CD4-positive, alpha-beta T cell treated with Interleukin-6 at 100 ng/mL for 8 hours (primary cell): ENCODE measurements around the gene ARL6.

Source experiments
- DNase-seq: peaks from one replicate; pipeline ENCODE4 v3.0.0-alpha.2; 2020; ENCODE audit warnings: mixed read lengths, low spot score

ARL6 gene, protein sequence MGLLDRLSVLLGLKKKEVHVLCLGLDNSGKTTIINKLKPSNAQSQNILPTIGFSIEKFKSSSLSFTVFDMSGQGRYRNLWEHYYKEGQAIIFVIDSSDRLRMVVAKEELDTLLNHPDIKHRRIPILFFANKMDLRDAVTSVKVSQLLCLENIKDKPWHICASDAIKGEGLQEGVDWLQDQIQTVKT

GRCh38 chr3:97764407-97765238 is at the start of gene ARL6:
Gene ARL6 (plus strand): TSS chr3:97764758. CDS start chr3:97768108, 3,350 bp downstream.
- DNase-seq = peak; percentile 64

- peak; percentile 59 for DNase-seq
Observed at GRCh38 chr3:97719156-97719821, 45.3 kb upstream of the ARL6 start.

DNA sequence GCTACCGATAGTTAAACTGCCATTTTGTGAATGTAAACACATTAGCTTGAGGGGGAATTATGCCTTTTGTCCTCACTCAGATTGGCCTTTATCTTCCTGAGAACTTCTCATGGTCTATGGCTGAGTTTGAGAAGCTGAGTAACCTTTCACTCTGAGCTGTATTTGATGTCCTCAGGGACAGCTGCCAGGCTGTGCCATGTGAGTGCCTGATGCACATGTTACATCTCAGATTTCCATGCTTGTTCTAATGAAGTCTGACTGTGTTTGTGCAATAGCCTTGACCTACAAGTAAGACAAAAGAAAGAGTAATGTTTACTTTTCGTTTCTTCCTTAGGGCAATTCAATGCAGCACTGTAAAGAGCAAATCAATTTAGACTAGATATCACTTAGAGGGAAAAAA is 44.1 kb upstream of the ARL6 start:
- DNase-seq = no peak

- DNase-seq = no peak
Observed at GRCh38 chr3:97721446-97721845, 43.1 kb upstream of the ARL6 start.

- no peak for DNase-seq
Observed at GRCh38 chr3:97736928-97737327, 27.6 kb upstream of the ARL6 start.

- DNase-seq = no peak
Observed at GRCh38 chr3:97738761-97739160, 25.8 kb upstream of the ARL6 start.

DNA sequence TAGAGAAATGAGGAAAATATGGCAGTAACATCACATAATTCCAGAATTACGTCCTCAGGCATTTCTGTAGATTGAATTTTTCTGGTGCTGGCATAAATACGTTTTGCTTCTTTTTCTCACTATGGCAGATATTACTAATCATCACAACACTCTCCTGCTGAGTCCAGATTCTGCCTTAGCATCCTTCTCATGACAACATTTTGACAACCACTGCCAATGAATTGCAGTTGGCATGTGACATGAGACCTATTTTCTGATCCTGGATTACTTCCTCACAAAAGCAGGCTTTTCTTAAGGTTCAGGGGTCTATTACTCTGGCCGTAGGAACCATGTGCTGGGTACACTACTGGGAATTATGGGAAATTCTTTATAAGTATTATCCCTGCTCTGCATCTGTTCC is 22.5 kb upstream of the ARL6 start:
- no peak for DNase-seq

DNA sequence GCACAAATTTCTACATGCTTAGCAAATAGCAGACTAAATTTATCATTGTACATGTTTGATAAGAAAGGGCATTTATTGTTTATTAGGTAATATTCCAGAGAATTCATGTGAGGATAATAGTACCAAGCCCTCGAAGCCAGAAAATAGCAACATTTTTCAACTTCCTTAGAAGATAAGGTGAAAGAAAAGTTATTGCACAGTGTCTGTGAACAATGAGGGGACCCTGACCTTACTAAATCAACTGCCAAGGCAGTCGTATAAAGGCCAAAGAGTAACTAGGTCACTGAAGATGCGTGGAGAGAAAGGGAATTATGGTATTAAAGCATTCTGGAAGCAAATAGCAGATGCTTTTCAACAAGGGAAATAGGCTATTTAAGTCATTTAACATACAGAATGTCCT is 20.3 kb upstream of the ARL6 start:
- DNase-seq = no peak

GRCh38 chr3:97763586-97764406 is 762 bp upstream of the ARL6 start:
- no peak for DNase-seq

DNA sequence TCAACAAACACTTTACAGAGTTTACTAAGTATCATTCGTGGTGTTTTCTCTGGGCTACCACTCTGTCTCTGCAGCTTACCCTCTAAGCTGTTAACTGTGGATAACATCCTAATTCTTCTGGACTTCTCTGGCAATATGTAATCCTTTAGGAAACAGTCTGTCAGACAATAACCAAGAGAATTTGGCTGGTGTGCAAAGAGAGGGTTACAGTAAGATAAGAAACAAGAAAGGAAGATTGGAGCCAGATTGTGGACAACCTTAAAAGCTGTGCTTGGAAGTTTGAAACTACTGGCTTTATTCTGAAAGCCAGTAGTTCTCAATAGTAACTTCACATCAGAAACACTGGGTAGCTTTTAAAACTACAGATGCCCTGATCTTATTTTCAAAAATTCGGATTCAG is 778 bp downstream of the ARL6 start:
- DNase-seq = no peak

DNA sequence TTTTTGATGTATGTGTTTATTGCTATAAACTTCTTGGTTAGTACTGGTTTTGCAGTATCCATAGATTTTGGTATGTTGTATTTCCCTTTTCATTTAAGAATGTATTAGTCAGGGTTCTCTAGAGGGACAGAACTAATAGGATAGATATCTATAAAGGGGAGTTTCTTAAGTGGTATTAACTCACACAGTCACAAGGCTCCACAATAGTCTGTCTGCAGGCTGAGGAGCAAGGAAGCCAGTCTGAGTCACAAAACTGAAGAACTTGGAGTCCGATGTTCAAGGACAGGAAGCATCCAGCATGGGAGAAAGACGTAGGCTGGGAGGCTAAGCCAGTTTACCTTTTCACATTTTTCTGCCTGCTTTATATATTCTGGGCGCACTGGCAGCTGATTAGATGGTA is 8.4 kb downstream of the ARL6 start:
- DNase-seq = no peak

- DNase-seq = no peak
Observed at GRCh38 chr3:97778152-97778551, 13.6 kb downstream of the ARL6 start.

- DNase-seq = peak; percentile 54
Observed at GRCh38 chr3:97793420-97794019, 29.0 kb downstream of the ARL6 start.

DNA sequence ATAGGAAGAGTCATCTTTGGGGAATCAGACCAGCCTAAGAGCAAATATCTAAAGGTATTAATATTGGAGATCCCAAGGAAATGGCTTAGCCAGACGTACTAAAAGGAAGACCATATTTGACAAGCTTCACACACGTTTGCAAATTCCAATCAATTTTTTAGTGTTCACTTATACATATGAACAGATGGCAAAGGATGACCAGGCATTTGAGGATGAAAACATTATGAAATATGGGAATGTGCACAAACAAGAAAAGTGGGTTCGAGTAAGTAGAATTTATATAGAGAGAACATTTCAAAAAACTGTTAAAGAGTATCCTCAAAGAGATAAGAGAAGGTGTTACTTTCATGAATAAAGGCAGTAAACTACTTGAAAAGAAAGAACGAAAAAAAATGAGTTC is 31.4 kb downstream of the ARL6 start:
- DNase-seq = no peak

DNA sequence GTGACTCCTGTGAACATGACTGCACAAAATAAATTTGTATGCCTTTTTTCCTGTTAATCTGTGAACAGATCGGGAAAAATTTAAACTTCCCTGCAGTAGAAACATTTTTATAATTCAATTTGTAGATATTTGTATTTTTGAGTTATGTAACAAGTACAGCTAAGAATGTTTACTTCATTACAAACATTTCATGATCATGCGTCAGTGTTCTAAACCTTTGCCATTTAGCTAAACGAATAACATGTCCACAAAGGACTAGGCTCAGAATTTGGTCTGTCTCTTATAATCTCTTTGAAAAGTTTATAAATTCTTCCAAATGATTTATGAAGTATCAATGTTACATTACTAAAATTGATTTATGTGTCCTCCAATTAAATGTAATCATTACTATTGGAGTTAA is 39.9 kb downstream of the ARL6 start:
- no peak for DNase-seq

DNA sequence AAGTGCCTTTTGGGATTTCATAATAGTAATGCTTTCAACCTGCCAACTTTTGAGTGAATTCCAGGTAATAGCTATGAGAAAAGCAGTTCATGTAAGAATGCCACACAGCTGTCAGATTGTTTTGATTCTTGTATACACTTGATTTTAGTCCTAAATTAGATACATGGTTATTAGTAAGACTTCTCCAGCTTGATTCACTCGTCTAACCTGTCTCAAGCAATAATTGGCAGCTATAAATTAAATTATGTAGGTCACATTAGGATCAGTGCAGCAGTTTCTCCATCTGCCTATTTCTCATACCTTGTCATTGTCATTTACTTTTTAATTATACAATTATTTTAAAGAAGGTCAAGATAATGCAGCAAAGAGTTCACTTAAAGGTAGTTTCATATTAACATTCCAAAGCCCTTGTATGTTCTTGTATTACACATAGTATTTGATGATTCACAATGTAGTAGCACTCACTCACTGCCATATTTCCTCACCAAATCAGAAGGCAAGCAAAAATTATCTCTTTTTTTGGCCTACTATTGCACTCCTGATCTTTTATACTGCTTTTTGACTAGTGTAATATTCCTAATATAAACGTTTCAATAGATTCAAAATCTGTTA is 46.3 kb downstream of the ARL6 start:
- DNase-seq = no peak

- peak; percentile 51 for DNase-seq
Observed at GRCh38 chr3:97815149-97815917, 50.8 kb downstream of the ARL6 start.

DNA sequence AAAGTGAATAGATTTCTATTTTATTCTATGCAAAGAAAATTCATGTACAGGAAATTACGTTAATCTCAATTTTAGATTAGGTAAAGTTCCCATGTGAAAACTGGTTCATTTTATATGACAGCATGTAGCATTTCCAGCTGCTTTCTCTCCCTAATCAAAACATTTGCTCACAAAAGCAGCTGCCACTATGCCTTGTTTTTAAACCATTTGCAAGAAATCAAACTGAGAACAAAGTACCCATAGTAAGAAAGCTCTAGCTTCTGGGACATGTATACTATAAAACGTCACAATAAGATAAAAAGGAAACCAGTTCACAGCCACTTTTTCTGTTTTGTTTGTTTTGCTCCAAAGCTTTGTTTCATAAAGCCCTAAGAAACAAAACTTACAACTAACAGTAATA is 52.3 kb downstream of the ARL6 start:
- DNase-seq = no peak

- no peak for DNase-seq
Observed at GRCh38 chr3:97817965-97818364, 53.4 kb downstream of the ARL6 start.

- no peak for DNase-seq
Observed at GRCh38 chr3:97820780-97821179, 56.2 kb downstream of the ARL6 start.
